ENCODE results near the gene EIF4ENIF1. TPM values are rescaled to one million over a fixed set of nuclear protein-coding genes. Genes with fewer than 3 reads are reported as not detected.
A peak's percentile ranks its signal among the peaks of the same experiment; 100 is the strongest.

Gene EIF4ENIF1
- total and polyA plus RNA-seq, 9 of the 15 experiments (the other 6 are each of a cell fraction or from before 2014, with no cell fraction given) = 2.5 to 24.9 (median 15.8) TPM

- TF ChIP-seq PRDM10 (IDR thresholded peaks at IDR 0.05; ENCODE audit: partially characterized antibody) (no peak), TBL1XR1 (IDR thresholded peaks at IDR 0.05; ENCODE audit: low read length in 2 of 2) (no peak), HSF4 (CRISPR knock-in tag; IDR thresholded peaks at IDR 0.05; ENCODE audit: borderline replicate concordance) (no peak), CBFB (CRISPR knock-in tag; IDR thresholded peaks at IDR 0.05) (no peak), RB1 (IDR thresholded peaks at IDR 0.05; ENCODE audit: low read depth) (peak; percentile 28; the same call in 1 of the 2 replicates), RCOR1 (IDR thresholded peaks at IDR 0.05; ENCODE audit: borderline replicate concordance in 1 of 2, low read depth in 2 of 2, low read length in 2 of 2) (no peak), ZNF280A (IDR thresholded peaks at IDR 0.05; ENCODE audit: low read depth, partially characterized antibody) (no peak), NFATC3 (IDR thresholded peaks at IDR 0.05) (no peak), DDX20 (tag; IDR thresholded peaks at IDR 0.05; ENCODE audit: low read depth) (no peak), ZBTB1 (CRISPR knock-in tag; IDR thresholded peaks at IDR 0.05; ENCODE audit: borderline replicate concordance, low read depth) (no peak), TBP (optimal IDR thresholded peaks at IDR 0.05; ENCODE audit: low read depth, low read length) (peak; percentile 21), CHAMP1 (IDR thresholded peaks at IDR 0.05) (no peak), ZFP91 (CRISPR knock-in tag; IDR thresholded peaks at IDR 0.05) (no peak), ZNF57 (CRISPR knock-in tag; IDR thresholded peaks at IDR 0.05) (no peak), SNIP1 (IDR thresholded peaks at IDR 0.05; ENCODE audit: low read depth) (no peak), KDM5B (IDR thresholded peaks at IDR 0.05; ENCODE audit: insufficient replicate concordance, low read depth, low read length) (peak; percentile 56), E2F5 (CRISPR knock-in tag; IDR thresholded peaks at IDR 0.05) (no peak)
Observed at GRCh38 chr22:31496007-31496734, 6.5 kb upstream of the EIF4ENIF1 start, which contains the start of gene SFI1 (continued).
